Neural cell (in vitro differentiated cells): ENCODE results near the gene KRTAP12-1.

ENCODE experiments used
- CTCF ChIP-seq: fragments of 450-650 bp; IDR thresholded peaks from 2 replicates; pipeline ENCODE4 v1.5.1; 2014; ENCODE audit warnings: antibody characterized with exemption, mild to moderate bottlenecking, moderate library complexity; ENCODE audit not compliant: poor library complexity, severe bottlenecking
- EP300 ChIP-seq: fragments of 450-650 bp; conservative IDR thresholded peaks from 2 replicates; pipeline ENCODE4 v1.6.1; 2014; ENCODE audit warnings: antibody characterized with exemption, mild to moderate bottlenecking, moderate library complexity; ENCODE audit not compliant: poor library complexity, severe bottlenecking
- EZH2 ChIP-seq: fragments of 200-600, 300-800 bp; shearing (Covaris generic), sonication (generic); IDR thresholded peaks from 2 replicates; pipeline ENCODE4 v1.6.1; 2014; ENCODE audit warnings: antibody characterized with exemption, low read length, borderline replicate concordance, mild to moderate bottlenecking; ENCODE audit not compliant: insufficient read depth, poor library complexity, severe bottlenecking
- MXI1 ChIP-seq: fragments of 450-650 bp; conservative IDR thresholded peaks from 2 replicates; pipeline ENCODE4 v1.6.1; 2014; ENCODE audit warnings: antibody characterized with exemption, mild to moderate bottlenecking; ENCODE audit not compliant: poor library complexity, severe bottlenecking
- POLR2AphosphoS5 ChIP-seq: IDR thresholded peaks from 2 replicates; pipeline ENCODE4 v1.6.1; 2012
- RAD21 ChIP-seq: fragments of 450-650 bp; conservative IDR thresholded peaks from 2 replicates; pipeline ENCODE4 v1.6.1; 2014; ENCODE audit warnings: antibody characterized with exemption, mild to moderate bottlenecking, moderate library complexity
- REST ChIP-seq: IDR thresholded peaks from 2 replicates; pipeline ENCODE4 v1.6.1; 2012; ENCODE audit warnings: borderline replicate concordance
- SMC3 ChIP-seq: fragments of 450-650 bp; conservative IDR thresholded peaks from 2 replicates; pipeline ENCODE4 v1.6.1; 2014; ENCODE audit warnings: antibody characterized with exemption, mild to moderate bottlenecking, moderate library complexity; ENCODE audit not compliant: poor library complexity
- TAF1 ChIP-seq: IDR thresholded peaks from 2 replicates; pipeline ENCODE4 v1.6.1; 2012; ENCODE audit warnings: low read depth

GRCh38 chr21:44703731-44704635 is 22.0 kb upstream of the KRTAP12-1 start:
- no peak for TF ChIP-seq CTCF
- no peak for TF ChIP-seq RAD21
- TF ChIP-seq TAF1, result no peak
- TF ChIP-seq REST, result no peak
- TF ChIP-seq POLR2AphosphoS5, result no peak
- TF ChIP-seq EZH2, result no peak
- no peak for TF ChIP-seq SMC3
- no peak for TF ChIP-seq EP300
- no peak for TF ChIP-seq MXI1
